ENCODE measurements around the gene PIK3CB. TPM values are rescaled to one million over a fixed set of nuclear protein-coding genes. Genes with fewer than 3 reads are reported as not detected.

The PIK3CB gene
- total and polyA plus RNA-seq, 2 experiments from 2014 or later = 8.1 to 12.6 TPM

DNA sequence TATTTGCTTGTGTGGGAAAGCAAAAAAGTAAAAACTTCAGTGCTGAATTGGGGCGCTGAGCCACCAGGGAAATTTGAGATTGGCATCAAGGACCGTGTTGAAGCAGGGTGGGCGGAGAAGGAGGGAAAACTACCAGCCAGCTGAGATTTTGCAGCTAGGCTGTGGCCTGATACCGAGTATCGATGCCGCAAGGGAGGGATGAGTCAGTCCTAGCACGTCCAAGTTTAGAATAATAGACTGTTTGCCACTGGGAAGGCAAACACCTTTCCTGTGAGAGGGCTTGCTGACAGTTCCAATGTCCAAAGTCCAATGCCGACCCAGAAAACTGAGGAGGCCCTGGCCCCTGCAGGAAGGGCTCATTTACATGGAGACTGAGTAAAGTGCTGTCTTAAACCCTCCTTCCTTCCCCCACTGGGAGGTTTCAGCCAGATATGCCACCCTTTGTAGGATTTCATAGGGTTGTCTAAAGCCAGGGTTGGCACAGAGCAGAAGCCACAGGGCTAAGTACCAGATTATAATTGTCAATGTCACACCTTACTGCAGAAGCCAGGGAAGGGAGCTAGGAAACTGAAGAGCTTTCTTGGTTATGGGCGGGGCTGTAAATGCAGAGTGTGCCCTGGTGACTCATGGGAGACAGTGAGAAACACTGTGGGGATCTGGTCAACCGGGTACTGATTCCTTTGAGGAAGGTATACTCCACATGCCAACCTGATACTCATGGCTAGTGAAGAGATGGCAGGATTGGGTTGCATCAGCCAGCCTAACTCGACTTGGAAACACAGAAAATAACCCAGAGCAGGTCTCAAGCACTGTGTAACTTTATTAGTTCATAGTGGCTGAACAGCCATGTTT lies 28.4 kb upstream of the PIK3CB start:
- DNase-seq (ENCODE audit: low read depth in 1 of 2, low spot score in 1 of 2) = peak in 1 of 2 donors; percentile 63
- TF ChIP-seq, protein P1, sequence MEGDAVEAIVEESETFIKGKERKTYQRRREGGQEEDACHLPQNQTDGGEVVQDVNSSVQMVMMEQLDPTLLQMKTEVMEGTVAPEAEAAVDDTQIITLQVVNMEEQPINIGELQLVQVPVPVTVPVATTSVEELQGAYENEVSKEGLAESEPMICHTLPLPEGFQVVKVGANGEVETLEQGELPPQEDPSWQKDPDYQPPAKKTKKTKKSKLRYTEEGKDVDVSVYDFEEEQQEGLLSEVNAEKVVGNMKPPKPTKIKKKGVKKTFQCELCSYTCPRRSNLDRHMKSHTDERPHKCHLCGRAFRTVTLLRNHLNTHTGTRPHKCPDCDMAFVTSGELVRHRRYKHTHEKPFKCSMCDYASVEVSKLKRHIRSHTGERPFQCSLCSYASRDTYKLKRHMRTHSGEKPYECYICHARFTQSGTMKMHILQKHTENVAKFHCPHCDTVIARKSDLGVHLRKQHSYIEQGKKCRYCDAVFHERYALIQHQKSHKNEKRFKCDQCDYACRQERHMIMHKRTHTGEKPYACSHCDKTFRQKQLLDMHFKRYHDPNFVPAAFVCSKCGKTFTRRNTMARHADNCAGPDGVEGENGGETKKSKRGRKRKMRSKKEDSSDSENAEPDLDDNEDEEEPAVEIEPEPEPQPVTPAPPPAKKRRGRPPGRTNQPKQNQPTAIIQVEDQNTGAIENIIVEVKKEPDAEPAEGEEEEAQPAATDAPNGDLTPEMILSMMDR (IDR thresholded peaks at IDR 0.05; ENCODE audit: low read depth, low read length) = no peak
- Histone ChIP-seq H3K27ac (no peak overlapping the region), H3K27me3 (no peaks in the 10 kb centered on the region), H3K4me1 (ENCODE audit: low read depth) (peaks cover 6% of the 10 kb centered on the region), H3K9me3 (ENCODE audit: low read depth) (no peaks in the 10 kb centered on the region), H3K4me3 (no peak overlapping the region), H3K36me3 (no peaks in the 10 kb centered on the region)

DNA sequence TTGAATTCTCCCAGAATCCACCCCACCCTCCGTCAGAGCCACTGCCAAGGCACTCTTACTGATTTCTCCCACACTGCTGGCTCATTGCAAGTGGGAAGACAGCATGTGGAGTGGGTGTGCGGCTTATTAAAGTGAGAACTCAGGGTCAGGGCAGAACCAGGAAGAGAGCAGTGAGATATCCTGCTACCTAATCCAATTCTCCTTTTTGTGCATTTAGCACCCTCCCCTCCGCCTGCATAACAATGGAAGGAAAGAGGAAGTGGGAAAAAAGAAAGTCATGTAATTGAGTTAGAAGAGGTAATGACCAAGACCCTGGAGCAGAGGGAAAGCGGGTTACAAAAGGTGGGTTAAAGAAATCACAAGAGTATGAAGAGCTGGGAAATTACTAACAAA lies 27.8 kb upstream of the PIK3CB start:
- no peak overlapping the region for H3K4me3 ChIP-seq
- H3K36me3 ChIP-seq = no peaks in the 10 kb centered on the region
- DNase-seq (ENCODE audit: low read depth in 1 of 2, low spot score in 1 of 2) = peak in 1 of 2 donors; percentile 14
- no peaks in the 10 kb centered on the region for H3K27me3 ChIP-seq
- H3K4me1 ChIP-seq (ENCODE audit: low read depth) = peaks cover 6% of the 10 kb centered on the region
- no peak overlapping the region for H3K27ac ChIP-seq
- no peaks in the 10 kb centered on the region for H3K9me3 ChIP-seq (ENCODE audit: low read depth)
- TF ChIP-seq, protein P1 (IDR thresholded peaks at IDR 0.05; ENCODE audit: low read depth, low read length) = no peak

GRCh38 chr3:138861798-138862197 lies 27.1 kb upstream of the PIK3CB start:
- no peaks in the 10 kb centered on the region for H3K36me3 ChIP-seq
- H3K4me1 ChIP-seq (ENCODE audit: low read depth) = peaks cover 6% of the 10 kb centered on the region
- H3K4me3 ChIP-seq = no peak overlapping the region
- DNase-seq (ENCODE audit: low read depth in 1 of 2, low spot score in 1 of 2) = peak in 1 of 2 donors; percentile 23
- TF ChIP-seq, protein P1 (IDR thresholded peaks at IDR 0.05; ENCODE audit: low read depth, low read length) = no peak
- H3K9me3 ChIP-seq (ENCODE audit: low read depth) = no peaks in the 10 kb centered on the region
- no peak overlapping the region for H3K27ac ChIP-seq
- no peaks in the 10 kb centered on the region for H3K27me3 ChIP-seq

DNA sequence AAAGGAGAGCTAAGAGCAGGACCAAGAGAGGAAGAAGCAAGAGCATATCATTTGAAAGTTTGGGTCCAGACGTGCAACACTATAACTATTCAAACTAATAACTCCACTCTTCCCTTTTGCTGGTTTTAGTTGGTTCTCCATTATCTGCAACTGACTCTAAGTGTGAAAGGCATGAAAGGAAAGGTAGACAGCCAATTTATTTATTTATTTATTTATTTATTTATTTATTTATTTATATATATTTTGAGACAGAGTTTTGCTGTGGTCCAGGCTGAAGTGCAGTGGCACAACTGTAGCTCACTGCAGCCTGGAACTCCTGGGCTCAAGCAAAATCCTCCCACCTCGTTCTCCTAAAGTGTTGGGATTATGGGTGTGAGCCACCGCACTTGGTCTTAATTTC lies 22.1 kb upstream of the PIK3CB start:
- TF ChIP-seq, protein P1 (IDR thresholded peaks at IDR 0.05; ENCODE audit: low read depth, low read length) = no peak
- Histone ChIP-seq H3K27me3 (no peaks in the 10 kb centered on the region), H3K4me1 (ENCODE audit: low read depth) (no peaks in the 10 kb centered on the region), H3K36me3 (no peaks in the 10 kb centered on the region), H3K4me3 (no peak overlapping the region), H3K27ac (no peak overlapping the region), H3K9me3 (ENCODE audit: low read depth) (no peaks in the 10 kb centered on the region)
- DNase-seq (ENCODE audit: low read depth in 1 of 2, low spot score in 1 of 2) = no peak

- H3K27me3 ChIP-seq = no peaks in the 10 kb centered on the region
- no peak overlapping the region for H3K4me3 ChIP-seq
- TF ChIP-seq, protein P1 (IDR thresholded peaks at IDR 0.05; ENCODE audit: low read depth, low read length) = no peak
- no peaks in the 10 kb centered on the region for H3K4me1 ChIP-seq (ENCODE audit: low read depth)
- no peak for DNase-seq (ENCODE audit: low read depth in 1 of 2, low spot score in 1 of 2)
- H3K27ac ChIP-seq = no peak overlapping the region
- no peaks in the 10 kb centered on the region for H3K9me3 ChIP-seq (ENCODE audit: low read depth)
- H3K36me3 ChIP-seq = no peaks in the 10 kb centered on the region
Measured at GRCh38 chr3:138854940-138855339, 20.2 kb upstream of the PIK3CB start.

All from cardiac muscle cell (in vitro differentiated cells and primary cell).